NCI-H526 (cell line): ENCODE measurements around the gene INSIG1.

Experiments
- DNase-seq, 2 experiments: peaks; one replicate each; lab custom pipeline; 2025; lab: John Stamatoyannopoulos, UW

Gene INSIG1

GRCh38 chr7:155303039-155303593 lies 5.4 kb downstream of the INSIG1 start:
- DNase-seq, result no peak

- DNase-seq, result no peak
Measured at GRCh38 chr7:155303897-155304296, 6.2 kb downstream of the INSIG1 start.

- no peak for DNase-seq
Measured at GRCh38 chr7:155305231-155305904, 7.7 kb downstream of the INSIG1 start.

GRCh38 chr7:155306673-155307470 lies 9.2 kb downstream of the INSIG1 start:
- DNase-seq, result no peak

- no peak for DNase-seq
Measured at GRCh38 chr7:155308330-155309020, 10.8 kb downstream of the INSIG1 start.

- DNase-seq, result no peak
Measured at GRCh38 chr7:155309021-155309338, 11.3 kb downstream of the INSIG1 start.

- no peak for DNase-seq
Measured at GRCh38 chr7:155310425-155311114, 12.9 kb downstream of the INSIG1 start.

GRCh38 chr7:155311826-155312537 lies 14.3 kb downstream of the INSIG1 start:
- no peak for DNase-seq

GRCh38 chr7:155312633-155313032 lies 15.0 kb downstream of the INSIG1 start:
- DNase-seq, result no peak

- DNase-seq, result no peak
Measured at GRCh38 chr7:155313096-155313495, 15.4 kb downstream of the INSIG1 start.

- no peak for DNase-seq
Measured at GRCh38 chr7:155315977-155316376, 18.3 kb downstream of the INSIG1 start.

GRCh38 chr7:155316427-155317113 lies 18.9 kb downstream of the INSIG1 start:
- no peak for DNase-seq

- DNase-seq, result no peak
Measured at GRCh38 chr7:155317114-155317434, 19.4 kb downstream of the INSIG1 start.

GRCh38 chr7:155318245-155318644 lies 20.6 kb downstream of the INSIG1 start:
- no peak for DNase-seq

- no peak for DNase-seq
Measured at GRCh38 chr7:155322530-155322929, 24.9 kb downstream of the INSIG1 start.

- DNase-seq, result no peak
Measured at GRCh38 chr7:155323001-155323638, 25.4 kb downstream of the INSIG1 start.

GRCh38 chr7:155324012-155324917 lies 26.6 kb downstream of the INSIG1 start:
- no peak for DNase-seq

GRCh38 chr7:155324918-155325235 lies 27.2 kb downstream of the INSIG1 start:
- DNase-seq, result no peak

GRCh38 chr7:155326385-155326784 lies 28.7 kb downstream of the INSIG1 start:
- DNase-seq, result no peak
